ENCODE measurements around the gene CHST12. TPM values are rescaled to one million over a fixed set of nuclear protein-coding genes. Genes with fewer than 3 reads are reported as not detected.
"Not testable (repeated sequence)": the region's sequence is repeated elsewhere in the genome, so short reads cannot be mapped to it uniquely, and the experiment has no call there.

Gene CHST12
- total RNA-seq, 1 experiment from 2014 or later, result 11.4 TPM

- peak; percentile 83 for DNase-seq
- no peaks in the 10 kb centered on the region for H3K27me3 ChIP-seq (ENCODE audit: control insufficient read depth, insufficient read depth, low read length)
- H3K4me3 ChIP-seq (ENCODE audit: insufficient read depth, low read depth, low read length), result no peak overlapping the region
- peaks cover 12% of the 10 kb centered on the region for H3K36me3 ChIP-seq (replicated peaks; ENCODE audit: control insufficient read depth, insufficient read depth, low read length)
Observed at GRCh38 chr7:2384354-2385243, 18.8 kb upstream of the CHST12 start.

- not testable (repeated sequence) for H3K4me3 ChIP-seq (ENCODE audit: insufficient read depth, low read depth, low read length); H3K27me3 ChIP-seq (ENCODE audit: control insufficient read depth, insufficient read depth, low read length); H3K36me3 ChIP-seq (replicated peaks; ENCODE audit: control insufficient read depth, insufficient read depth, low read length); DNase-seq
Observed at GRCh38 chr7:2386122-2386521, 17.3 kb upstream of the CHST12 start.

GRCh38 chr7:2386964-2387669 is 16.3 kb upstream of the CHST12 start:
- Histone ChIP-seq H3K4me3 (ENCODE audit: insufficient read depth, low read depth, low read length) (no peak overlapping the region), H3K27me3 (ENCODE audit: control insufficient read depth, insufficient read depth, low read length) (no peaks in the 10 kb centered on the region), H3K36me3 (replicated peaks; ENCODE audit: control insufficient read depth, insufficient read depth, low read length) (no peaks in the 10 kb centered on the region)
- peak; percentile 71 for DNase-seq

GRCh38 chr7:2387897-2388636 is 15.3 kb upstream of the CHST12 start:
- Histone ChIP-seq H3K36me3 (replicated peaks; ENCODE audit: control insufficient read depth, insufficient read depth, low read length) (no peaks in the 10 kb centered on the region), H3K27me3 (ENCODE audit: control insufficient read depth, insufficient read depth, low read length) (no peaks in the 10 kb centered on the region), H3K4me3 (ENCODE audit: insufficient read depth, low read depth, low read length) (no peak overlapping the region)
- no peak for DNase-seq

GRCh38 chr7:2388637-2388954 is 14.8 kb upstream of the CHST12 start:
- DNase-seq, result no peak
- Histone ChIP-seq H3K36me3 (replicated peaks; ENCODE audit: control insufficient read depth, insufficient read depth, low read length) (no peaks in the 10 kb centered on the region), H3K27me3 (ENCODE audit: control insufficient read depth, insufficient read depth, low read length) (no peaks in the 10 kb centered on the region), H3K4me3 (ENCODE audit: insufficient read depth, low read depth, low read length) (no peak overlapping the region)

GRCh38 chr7:2390020-2390816 is 13.2 kb upstream of the CHST12 start:
- H3K4me3 ChIP-seq (ENCODE audit: insufficient read depth, low read depth, low read length); H3K36me3 ChIP-seq (replicated peaks; ENCODE audit: control insufficient read depth, insufficient read depth, low read length); H3K27me3 ChIP-seq (ENCODE audit: control insufficient read depth, insufficient read depth, low read length): not testable (repeated sequence)
- peak; percentile 42 for DNase-seq

- Histone ChIP-seq H3K36me3 (replicated peaks; ENCODE audit: control insufficient read depth, insufficient read depth, low read length) (no peaks in the 10 kb centered on the region), H3K27me3 (ENCODE audit: control insufficient read depth, insufficient read depth, low read length) (no peaks in the 10 kb centered on the region), H3K4me3 (ENCODE audit: insufficient read depth, low read depth, low read length) (no peak overlapping the region)
- DNase-seq, result no peak
Observed at GRCh38 chr7:2393706-2394105, 9.7 kb upstream of the CHST12 start.

GRCh38 chr7:2394566-2395082 is 8.8 kb upstream of the CHST12 start:
- Histone ChIP-seq H3K4me3 (ENCODE audit: insufficient read depth, low read depth, low read length) (no peak overlapping the region), H3K36me3 (replicated peaks; ENCODE audit: control insufficient read depth, insufficient read depth, low read length) (no peaks in the 10 kb centered on the region), H3K27me3 (ENCODE audit: control insufficient read depth, insufficient read depth, low read length) (no peaks in the 10 kb centered on the region)
- DNase-seq, result no peak

GRCh38 chr7:2398506-2398905 is 4.9 kb upstream of the CHST12 start:
- H3K4me3 ChIP-seq (ENCODE audit: insufficient read depth, low read depth, low read length), result no peak overlapping the region
- DNase-seq, result no peak
- H3K36me3 ChIP-seq (replicated peaks; ENCODE audit: control insufficient read depth, insufficient read depth, low read length), result no peaks in the 10 kb centered on the region
- H3K27me3 ChIP-seq (ENCODE audit: control insufficient read depth, insufficient read depth, low read length), result no peaks in the 10 kb centered on the region

- no peak for DNase-seq
- no peaks in the 10 kb centered on the region for H3K27me3 ChIP-seq (ENCODE audit: control insufficient read depth, insufficient read depth, low read length)
- H3K4me3 ChIP-seq (ENCODE audit: insufficient read depth, low read depth, low read length), result no peak overlapping the region
- H3K36me3 ChIP-seq (replicated peaks; ENCODE audit: control insufficient read depth, insufficient read depth, low read length), result no peaks in the 10 kb centered on the region
Observed at GRCh38 chr7:2399848-2400587, 3.4 kb upstream of the CHST12 start.

- Histone ChIP-seq H3K36me3 (replicated peaks; ENCODE audit: control insufficient read depth, insufficient read depth, low read length) (no peaks in the 10 kb centered on the region), H3K4me3 (ENCODE audit: insufficient read depth, low read depth, low read length) (peak overlapping the region; percentile 78), H3K27me3 (ENCODE audit: control insufficient read depth, insufficient read depth, low read length) (no peaks in the 10 kb centered on the region)
- DNase-seq, result no peak
Observed at GRCh38 chr7:2402687-2403013, 761 bp upstream of the CHST12 start.

GRCh38 chr7:2403718-2404648 is 572 bp downstream of the CHST12 start:
- Histone ChIP-seq H3K4me3 (ENCODE audit: insufficient read depth, low read depth, low read length) (peak overlapping the region; percentile 81), H3K36me3 (replicated peaks; ENCODE audit: control insufficient read depth, insufficient read depth, low read length) (no peaks in the 10 kb centered on the region), H3K27me3 (ENCODE audit: control insufficient read depth, insufficient read depth, low read length) (no peaks in the 10 kb centered on the region)
- peak; percentile 90 for DNase-seq

- DNase-seq, result no peak
- Histone ChIP-seq H3K4me3 (ENCODE audit: insufficient read depth, low read depth, low read length) (peak overlapping the region; percentile 81; the same call in 1 of the 2 replicates), H3K27me3 (ENCODE audit: control insufficient read depth, insufficient read depth, low read length) (no peaks in the 10 kb centered on the region), H3K36me3 (replicated peaks; ENCODE audit: control insufficient read depth, insufficient read depth, low read length) (no peaks in the 10 kb centered on the region)
Observed at GRCh38 chr7:2404714-2405119, 1.3 kb downstream of the CHST12 start.

Measured in H7 (cell line).